Measurements from ENCODE around the gene FHIT.

DNA sequence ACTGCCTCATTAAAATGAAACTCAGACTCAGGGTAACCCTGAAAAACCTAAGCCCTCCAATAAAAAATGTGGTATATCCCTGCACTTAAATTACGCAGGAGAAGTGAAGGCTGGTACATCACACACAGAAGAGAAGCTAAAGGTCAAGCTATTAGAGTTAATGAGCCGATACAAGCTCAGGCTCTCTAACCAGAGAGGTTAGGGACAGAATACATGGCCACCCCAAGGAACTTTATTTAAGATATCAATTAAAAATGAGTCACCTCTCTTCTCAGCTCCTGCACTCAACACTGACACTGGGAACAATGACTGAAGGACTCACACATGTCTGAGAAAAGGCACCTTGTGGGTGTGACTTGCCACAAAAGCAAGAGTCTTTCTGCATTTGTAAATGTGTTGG lies 1400.8 kb downstream of the FHIT start:
- no peak for TF ChIP-seq CTCF (IDR thresholded peaks at IDR 0.05)
- no peak for TF ChIP-seq POLR2A (IDR thresholded peaks at IDR 0.05)
- TF ChIP-seq EP300 (IDR thresholded peaks at IDR 0.05) = no peak

Measured in ovary (tissue), 3 donors.